PC-3 (cell line): ENCODE results near the gene MAP1LC3A. TPM values are rescaled to one million over a fixed set of nuclear protein-coding genes. Genes with fewer than 3 reads are reported as not detected.

Experiments
- ATAC-seq: fragments of 200-7000 bp; cut with Tn5 transposase; 2 replicates; pipeline ENCODE4 v1.9.1; 2020; ENCODE audit warnings: mild to moderate bottlenecking, moderate library complexity
- BruUV-seq: library from RNA; stranded (reverse); fragments of 400-500 nt; replicated peaks from 2 replicates; lab custom pipeline; 2021; lab: Mats Ljungman, UMichigan
- CTCF ChIA-PET: fragments of 300-600 bp; sonication (Branson Sonifier 250); formaldehyde crosslinking; loops from one replicate; lab custom pipeline; 2022; ENCODE audit warnings: antibody characterized with exemption; lab: Charles Lee
- POLR2A ChIA-PET: fragments of 300-600 bp; sonication (Branson Sonifier 250); formaldehyde crosslinking; loops from one replicate; lab custom pipeline; 2022; ENCODE audit warnings: antibody characterized with exemption; ENCODE audit not compliant: unreplicated experiment; lab: Charles Lee
- DNase-seq: peaks from one replicate; pipeline ENCODE4 v3.0.0-alpha.2; 2015
- H2AFZ ChIP-seq: fragments of 300-600 bp; sonication (generic); 2 replicates; pipeline ENCODE4 v1.6.0; 2016; ENCODE audit warnings: antibody characterized with exemption, low read length
- H3F3A ChIP-seq: fragments of 300-600 bp; sonication (generic); one replicate; pipeline ENCODE4 v1.6.0; 2017; ENCODE audit warnings: antibody characterized with exemption, low read length, control low read depth, mild to moderate bottlenecking; ENCODE audit not compliant: unreplicated experiment
- H3K27ac ChIP-seq: fragments of 300-600 bp; sonication (generic); 2 replicates; pipeline ENCODE4 v1.5.1; 2016; ENCODE audit warnings: mild to moderate bottlenecking, low read length
- H3K27me3 ChIP-seq: fragments of 300-600 bp; sonication (generic); 2 replicates; pipeline ENCODE4 v1.6.1; 2016; ENCODE audit warnings: low read length, mixed read lengths
- H3K36me3 ChIP-seq: fragments of 300-600 bp; sonication (generic); 2 replicates; pipeline ENCODE4 v1.6.1; 2016; ENCODE audit warnings: low read depth, mixed run types, low read length, mixed read lengths
- H3K4me1 ChIP-seq: fragments of 300-600 bp; sonication (generic); 2 replicates; pipeline ENCODE4 v1.5.1; 2016; ENCODE audit warnings: low read length; ENCODE audit not compliant: insufficient read depth
- H3K4me2 ChIP-seq: fragments of 300-600 bp; sonication (generic); 2 replicates; pipeline ENCODE4 v1.6.0; 2016; ENCODE audit warnings: low read length
- H3K4me3 ChIP-seq: fragments of 300-600 bp; sonication (generic); 2 replicates; pipeline ENCODE4 v1.5.1; 2016; ENCODE audit warnings: mild to moderate bottlenecking, low read length, mixed read lengths
- H3K79me2 ChIP-seq: fragments of 300-600 bp; sonication (generic); 2 replicates; pipeline ENCODE4 v1.6.1; 2017; ENCODE audit warnings: low read length, mixed read lengths
- H3K9ac ChIP-seq: fragments of 300-600 bp; sonication (generic); 2 replicates; pipeline ENCODE4 v1.6.0; 2016; ENCODE audit warnings: mild to moderate bottlenecking, low read length
- H3K9me2 ChIP-seq: fragments of 300-600 bp; sonication (generic); replicated peaks from 2 replicates; pipeline ENCODE4 v1.6.1; 2016; ENCODE audit warnings: mixed run types, low read length, mixed read lengths
- H3K9me3 ChIP-seq: fragments of 300-600 bp; sonication (generic); 2 replicates; pipeline ENCODE4 v1.6.1; 2016; ENCODE audit warnings: low read length, mixed read lengths
- H4K20me1 ChIP-seq: fragments of 300-600 bp; sonication (generic); 2 replicates; pipeline ENCODE4 v1.6.1; 2016; ENCODE audit warnings: low read length, mixed read lengths
- EZH2 ChIP-seq: fragments of 300-600 bp; sonication (generic); IDR thresholded peaks from one replicate; pipeline ENCODE4 v1.6.1; 2017; ENCODE audit warnings: antibody characterized with exemption, mild to moderate bottlenecking, low read length; ENCODE audit not compliant: unreplicated experiment
- EZH2phosphoT487 ChIP-seq: fragments of 300-600 bp; sonication (generic); IDR thresholded peaks from 2 replicates; pipeline ENCODE4 v1.6.1; 2018; ENCODE audit warnings: mild to moderate bottlenecking, antibody characterized with exemption, low read length, borderline replicate concordance
- intact Hi-C: fragments of 100-400 bp; cut with micrococcal nuclease; formaldehyde crosslinking; loops from 2 replicates; pipeline ENCODE4 v1.9.0; 2023
- total RNA-seq: library from RNA; depleted of rRNA; stranded (reverse); fragments of >200 nt; gene quantifications from 2 replicates; pipeline ENCODE4 v1.2.3, GENCODE V29; 2014
- TF ChIP-seq, protein P1 (sequence below): fragments of 300-600 bp; sonication (generic); conservative IDR thresholded peaks from 2 replicates; pipeline ENCODE4 v1.5.1; 2017; ENCODE audit warnings: antibody characterized with exemption, low read depth, mild to moderate bottlenecking, low read length

The MAP1LC3A gene
- total RNA-seq, 1 experiment from 2014 or later: 0.22 TPM

DNA sequence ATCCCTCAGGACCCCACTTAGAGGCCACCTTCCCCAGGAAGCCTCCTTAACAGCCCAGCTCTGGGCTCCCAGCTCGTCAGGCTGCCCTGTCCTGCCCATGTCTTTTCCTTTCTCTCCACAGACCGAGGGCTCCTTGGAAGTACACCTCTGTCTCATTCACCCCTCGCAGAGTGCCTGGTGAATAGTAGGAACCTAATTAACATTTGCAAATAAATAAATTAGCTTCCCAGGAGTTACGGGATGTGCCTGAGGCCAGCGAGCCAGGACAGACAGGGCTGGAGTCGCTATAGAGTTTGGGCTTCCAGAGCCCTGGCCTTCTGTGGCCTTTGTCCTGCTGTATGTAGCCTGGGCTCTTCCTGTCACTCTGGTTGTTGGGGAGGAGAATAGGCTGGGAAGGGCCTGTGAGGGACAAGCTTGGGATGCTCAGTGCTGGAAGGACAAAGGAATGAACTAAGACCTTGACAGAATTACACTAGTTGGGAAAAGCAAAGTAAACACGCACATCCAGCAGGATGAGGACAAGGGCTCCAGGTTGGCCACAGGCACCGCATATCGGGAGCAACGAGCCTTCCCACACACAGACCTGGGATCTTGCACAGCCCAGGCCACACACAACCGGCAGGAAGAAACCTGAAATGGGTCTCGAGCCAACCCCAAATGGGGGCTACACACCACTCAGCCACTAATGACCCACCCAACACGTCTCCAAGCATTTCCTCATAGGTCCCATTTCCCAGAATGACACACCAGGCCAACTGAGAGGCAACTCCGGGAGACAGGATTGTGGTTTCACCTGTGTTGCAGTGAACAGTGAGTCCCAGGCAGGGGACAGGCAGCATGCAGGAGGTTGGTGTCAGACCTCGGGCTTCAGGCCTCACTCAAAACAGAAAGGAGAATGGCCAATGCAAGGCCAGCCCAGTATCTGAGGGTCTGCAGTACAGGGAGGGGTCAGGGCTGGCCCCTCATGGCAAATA is 9.7 kb downstream of the MAP1LC3A start:
- no TSS peak for BruUV-seq
- H3K79me2 ChIP-seq: no peaks in the 10 kb centered on the region
- POLR2A ChIA-PET: no interaction called here
- 0 out of 2 replicates have a peak, but pooled peaks cover 4% of the 10 kb centered on the region for H3K4me1 ChIP-seq
- DNase-seq (no peak), ATAC-seq (no peak)
- no peaks in the 10 kb centered on the region for H3K36me3 ChIP-seq
- no peak overlapping the region for H3K4me2 ChIP-seq
- no peaks in the 10 kb centered on the region for H3F3A ChIP-seq
- no peak overlapping the region for H2AFZ ChIP-seq
- no peaks in the 10 kb centered on the region for H4K20me1 ChIP-seq
- intact Hi-C loops: no loop called here
- no peak overlapping the region for H3K9ac ChIP-seq
- H3K9me3 ChIP-seq: no peaks in the 10 kb centered on the region
- CTCF ChIA-PET: no interaction called here
- no peak overlapping the region for H3K27ac ChIP-seq
- H3K4me3 ChIP-seq: no peak overlapping the region
- H3K27me3 ChIP-seq: no peaks in the 10 kb centered on the region
- no peaks in the 10 kb centered on the region for H3K9me2 ChIP-seq
- TF ChIP-seq, protein P1, sequence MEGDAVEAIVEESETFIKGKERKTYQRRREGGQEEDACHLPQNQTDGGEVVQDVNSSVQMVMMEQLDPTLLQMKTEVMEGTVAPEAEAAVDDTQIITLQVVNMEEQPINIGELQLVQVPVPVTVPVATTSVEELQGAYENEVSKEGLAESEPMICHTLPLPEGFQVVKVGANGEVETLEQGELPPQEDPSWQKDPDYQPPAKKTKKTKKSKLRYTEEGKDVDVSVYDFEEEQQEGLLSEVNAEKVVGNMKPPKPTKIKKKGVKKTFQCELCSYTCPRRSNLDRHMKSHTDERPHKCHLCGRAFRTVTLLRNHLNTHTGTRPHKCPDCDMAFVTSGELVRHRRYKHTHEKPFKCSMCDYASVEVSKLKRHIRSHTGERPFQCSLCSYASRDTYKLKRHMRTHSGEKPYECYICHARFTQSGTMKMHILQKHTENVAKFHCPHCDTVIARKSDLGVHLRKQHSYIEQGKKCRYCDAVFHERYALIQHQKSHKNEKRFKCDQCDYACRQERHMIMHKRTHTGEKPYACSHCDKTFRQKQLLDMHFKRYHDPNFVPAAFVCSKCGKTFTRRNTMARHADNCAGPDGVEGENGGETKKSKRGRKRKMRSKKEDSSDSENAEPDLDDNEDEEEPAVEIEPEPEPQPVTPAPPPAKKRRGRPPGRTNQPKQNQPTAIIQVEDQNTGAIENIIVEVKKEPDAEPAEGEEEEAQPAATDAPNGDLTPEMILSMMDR: no peak
- TF ChIP-seq EZH2phosphoT487 (no peak), EZH2 (no peak)

DNA sequence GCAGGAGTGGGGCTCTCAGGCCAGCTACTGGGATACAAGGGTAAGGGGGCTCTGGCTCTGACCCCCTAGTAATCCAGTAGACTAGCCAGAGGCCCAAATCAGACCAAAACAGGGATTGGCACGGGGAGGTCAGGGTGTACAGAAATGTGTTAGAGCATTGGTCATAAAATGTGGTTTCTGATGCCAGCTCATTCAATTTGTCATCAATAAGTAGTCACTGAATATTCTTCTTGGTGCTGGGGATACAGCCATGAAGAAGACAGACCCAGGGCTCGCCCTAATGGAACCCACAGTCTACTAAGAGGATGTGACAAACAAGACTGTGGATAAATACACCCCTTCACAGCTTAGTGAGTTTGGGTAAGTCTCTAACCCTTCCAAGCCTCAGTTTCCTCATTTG is 11.1 kb downstream of the MAP1LC3A start:
- ChIA-PET CTCF (no interaction called here), POLR2A (no interaction called here)
- no peaks in the 10 kb centered on the region for H3K79me2 ChIP-seq
- DNase-seq (peak; percentile 11), ATAC-seq (no peak)
- H3K4me1 ChIP-seq: 0 out of 2 replicates have a peak, but pooled peaks cover 4% of the 10 kb centered on the region
- H3K4me2 ChIP-seq: no peak overlapping the region
- TF ChIP-seq, protein P1: no peak
- H2AFZ ChIP-seq: no peak overlapping the region
- no peak overlapping the region for H3K27ac ChIP-seq
- no peak overlapping the region for H3K9ac ChIP-seq
- H3F3A ChIP-seq: no peaks in the 10 kb centered on the region
- H4K20me1 ChIP-seq: no peaks in the 10 kb centered on the region
- no peaks in the 10 kb centered on the region for H3K9me2 ChIP-seq
- no peaks in the 10 kb centered on the region for H3K9me3 ChIP-seq
- H3K27me3 ChIP-seq: no peaks in the 10 kb centered on the region
- BruUV-seq: no TSS peak
- intact Hi-C loops: no loop called here
- H3K36me3 ChIP-seq: no peaks in the 10 kb centered on the region
- H3K4me3 ChIP-seq: no peak overlapping the region

DNA sequence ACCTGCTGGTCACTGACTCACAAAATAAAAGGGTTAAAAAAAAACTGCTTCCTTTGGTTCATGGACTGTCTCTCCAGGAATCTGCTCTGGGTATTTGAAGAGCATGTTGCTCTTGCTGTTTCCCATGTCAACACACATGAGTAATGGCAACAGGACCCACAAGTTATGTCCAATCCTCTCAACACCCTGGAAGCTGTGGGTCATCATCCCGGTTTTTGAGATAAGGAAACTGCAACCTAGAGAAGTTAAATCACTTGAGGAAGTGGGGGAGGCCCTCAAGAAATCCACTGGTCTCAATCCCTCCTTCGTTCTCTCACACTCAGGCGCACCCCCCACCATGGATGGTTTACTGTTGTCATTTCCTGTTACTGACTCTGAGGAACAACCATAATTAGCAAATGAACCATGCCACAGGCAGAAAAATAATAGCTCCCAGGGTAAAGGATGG is 12.4 kb downstream of the MAP1LC3A start:
- no peak overlapping the region for H2AFZ ChIP-seq
- peak; percentile 4 for DNase-seq
- CTCF ChIA-PET: interaction anchor here (0.6 kb wide), 1 partner anchor 305 kb away, joined by 3 read pairs; no protein-coding TSS in a partner anchor
- no peaks in the 10 kb centered on the region for H3F3A ChIP-seq
- TF ChIP-seq EZH2phosphoT487 (no peak), EZH2 (no peak)
- TF ChIP-seq, protein P1: no peak
- no peaks in the 10 kb centered on the region for H3K9me2 ChIP-seq
- peak; percentile 45; the same call in 1 of the 2 replicates for ATAC-seq
- H3K27ac ChIP-seq: no peak overlapping the region
- H3K36me3 ChIP-seq: no peaks in the 10 kb centered on the region
- no peak overlapping the region for H3K4me3 ChIP-seq
- no peaks in the 10 kb centered on the region for H4K20me1 ChIP-seq
- H3K9ac ChIP-seq: no peak overlapping the region
- no peaks in the 10 kb centered on the region for H3K27me3 ChIP-seq
- BruUV-seq: no TSS peak
- 0 out of 2 replicates have a peak, but pooled peaks cover 4% of the 10 kb centered on the region for H3K4me1 ChIP-seq
- no peaks in the 10 kb centered on the region for H3K79me2 ChIP-seq
- H3K9me3 ChIP-seq: no peaks in the 10 kb centered on the region
- H3K4me2 ChIP-seq: no peak overlapping the region
- intact Hi-C loops: no loop called here
- POLR2A ChIA-PET: no interaction called here
